ENCODE results near the gene PACRG. TPM values are rescaled to one million over a fixed set of nuclear protein-coding genes. Genes with fewer than 3 reads are reported as not detected.

Gene PACRG
- total and polyA plus RNA-seq, 2 of the 8 experiments (the other 6 are each of a cell fraction or from before 2014, with no cell fraction given), result 0.44 to 0.54 TPM

- no peak overlapping the region for H2BK12ac ChIP-seq (ENCODE audit: low read depth, low read length)
Observed at GRCh38 chr6:163159689-163160088, 431.9 kb downstream of the PACRG start.

More at GRCh38 chr6:163159689-163160088, 431.9 kb downstream of the PACRG start:
- Histone ChIP-seq H3K79me1 (ENCODE audit: low read depth, low read length) (no peaks in the 10 kb centered on the region), H3K27me3 (replicated peaks in 1 of 4; ENCODE audit: control insufficient read depth in 3 of 4, extremely low read depth in 1 of 4, insufficient read depth in 3 of 4, low read length in 3 of 4) (no peaks in the 10 kb centered on the region), H3K18ac (ENCODE audit: extremely low read depth, low read length) (no peak overlapping the region), H4K20me1 (replicated peaks in 1 of 2; ENCODE audit: control insufficient read depth in 1 of 2, insufficient read depth in 2 of 2, low read length in 2 of 2) (no peaks in the 10 kb centered on the region), H2AFZ (ENCODE audit: low read length) (no peak overlapping the region), H3K36me3 (ENCODE audit: control insufficient read depth in 2 of 4, insufficient read depth in 4 of 4, low read length in 3 of 4) (no peaks in the 10 kb centered on the region), H4K8ac (ENCODE audit: extremely low read depth, insufficient read depth, low read length) (no peak overlapping the region), H2AK5ac (ENCODE audit: low read depth, low read length) (no peak overlapping the region), H3K4me3 (ENCODE audit: extremely low read depth in 1 of 4, insufficient read depth in 2 of 4, low read depth in 3 of 4, low read length in 4 of 4) (no peak overlapping the region), H2BK15ac (ENCODE audit: low read length) (no peak overlapping the region), H2BK120ac (replicated peaks; ENCODE audit: low read depth, low read length) (no peak overlapping the region), H4K91ac (replicated peaks; ENCODE audit: insufficient read length, low read length) (no peak overlapping the region), H3K9ac (replicated peaks in 1 of 4; ENCODE audit: extremely low read depth in 1 of 4, low read depth in 3 of 4, low read length in 3 of 4) (no peak overlapping the region), H3K4ac (replicated peaks; ENCODE audit: insufficient read length, low read depth, low read length) (no peak overlapping the region), H2BK5ac (ENCODE audit: low read depth, low read length) (no peak overlapping the region), H2BK20ac (ENCODE audit: low read length) (no peak overlapping the region), H3K4me1 (replicated peaks in 1 of 4; ENCODE audit: control insufficient read depth in 3 of 4, insufficient read depth in 4 of 4, low read length in 3 of 4) (no peaks in the 10 kb centered on the region), H3K4me2 (ENCODE audit: insufficient read depth in 1 of 2, low read depth in 2 of 2, low read length in 2 of 2) (no peak overlapping the region), H3K23me2 (ENCODE audit: low read depth, low read length) (no peaks in the 10 kb centered on the region), H3K23ac (ENCODE audit: insufficient read length) (no peak overlapping the region), H3K27ac (ENCODE audit: low read depth, low read length) (no peak overlapping the region), H4K5ac (ENCODE audit: insufficient read length, low read depth, low read length) (no peak overlapping the region), H3K9me3 (ENCODE audit: insufficient read depth in 2 of 2, low read depth in 1 of 2, low read length in 1 of 2) (no peaks in the 10 kb centered on the region), H3K79me2 (ENCODE audit: control insufficient read depth in 1 of 2, insufficient read depth in 2 of 2, low read length in 2 of 2) (no peaks in the 10 kb centered on the region), H3K14ac (ENCODE audit: insufficient read length) (no peak overlapping the region), H3K56ac (replicated peaks; ENCODE audit: insufficient read length, low read depth, low read length) (no peak overlapping the region)
- ChIA-PET POLR2A (ENCODE audit: partially characterized antibody) (no interaction called here), CTCF (ENCODE audit: partially characterized antibody) (interaction anchor here (1.6 to 3.3 kb wide), 2 partner anchors 11 kb away, joined by 9 to 19 read pairs; no protein-coding TSS in a partner anchor)
- TF ChIP-seq SP2 (IDR thresholded peaks at IDR 0.05; ENCODE audit: low read length) (no peak), GTF2F1 (IDR thresholded peaks at IDR 0.05; ENCODE audit: borderline replicate concordance, low read depth, low read length) (no peak), MAX (IDR thresholded peaks at IDR 0.05) (no peak), RXRA (IDR thresholded peaks at IDR 0.05; ENCODE audit: insufficient read depth, low read depth, low read length) (no peak), BCL11A (IDR thresholded peaks at IDR 0.05; ENCODE audit: low read depth in 2 of 2, low read length in 2 of 2) (no peak), TAF1 (IDR thresholded peaks at IDR 0.05; ENCODE audit: low read depth, low read length) (no peak), RBBP5 (IDR thresholded peaks at IDR 0.05; ENCODE audit: borderline replicate concordance, low read depth, low read length) (no peak), SP4 (IDR thresholded peaks at IDR 0.05; ENCODE audit: low read length) (no peak), EGR1 (IDR thresholded peaks at IDR 0.05; ENCODE audit: borderline replicate concordance, low read depth, low read length) (no peak)
- TF ChIP-seq, protein P1, sequence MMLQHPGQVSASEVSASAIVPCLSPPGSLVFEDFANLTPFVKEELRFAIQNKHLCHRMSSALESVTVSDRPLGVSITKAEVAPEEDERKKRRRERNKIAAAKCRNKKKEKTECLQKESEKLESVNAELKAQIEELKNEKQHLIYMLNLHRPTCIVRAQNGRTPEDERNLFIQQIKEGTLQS (IDR thresholded peaks at IDR 0.05; ENCODE audit: insufficient read depth, low read depth, low read length), result no peak
- no peak for FAIRE-seq
- 96% methylated on average over 10 of the region's 10 CpGs; no CpG with 5 or more reads in 1 of the 2 experiments for WGBS, 2 experiments (ENCODE audit: extremely low coverage in 1 of 2, insufficient coverage in 1 of 2, insufficient read length in 1 of 2, insufficient replicate concordance in 2 of 2, low coverage in 1 of 2, low lambda C conversion rate in 2 of 2, missing lambda C conversion rate in 1 of 2)
- DNase-seq (ENCODE audit: low read depth in 1 of 2, low spot score in 2 of 2), result no peak
